Calu3 (cell line): ENCODE measurements around the gene NOP53. TPM values are rescaled to one million over a fixed set of nuclear protein-coding genes. Genes with fewer than 3 reads are reported as not detected.
A peak's percentile ranks its signal among the peaks of the same experiment; 100 is the strongest.
"Not testable (repeated sequence)": the region's sequence is repeated elsewhere in the genome, so short reads cannot be mapped to it uniquely, and the experiment has no call there.

ENCODE experiments used
- BruUV-seq: library from RNA; stranded (reverse); fragments of 400-500 nt; replicated peaks from 2 replicates; lab custom pipeline; 2021; lab: Mats Ljungman, UMichigan
- CTCF ChIA-PET: fragments of 300-600 bp; sonication (Branson Sonifier 250); formaldehyde crosslinking; loops from one replicate; lab custom pipeline; 2022; ENCODE audit warnings: antibody characterized with exemption; lab: Charles Lee
- DNase-seq: peaks from one replicate; pipeline ENCODE4 v3.0.0; 2022
- H3K27ac Mint-ChIP-seq: one replicate; pipeline ENCODE4 v1.8.0; 2022; ENCODE audit warnings: mixed read lengths; ENCODE audit not compliant: unreplicated experiment
- H3K27me3 Mint-ChIP-seq: one replicate; pipeline ENCODE4 v1.8.0; 2022; ENCODE audit warnings: mixed read lengths; ENCODE audit not compliant: unreplicated experiment
- H3K36me3 Mint-ChIP-seq: one replicate; pipeline ENCODE4 v1.8.0; 2022; ENCODE audit warnings: mild to moderate bottlenecking, moderate library complexity, mixed read lengths; ENCODE audit not compliant: insufficient read depth, unreplicated experiment
- H3K4me1 Mint-ChIP-seq: one replicate; pipeline ENCODE4 v1.8.0; 2022; ENCODE audit warnings: mild to moderate bottlenecking, low read depth, mixed read lengths; ENCODE audit not compliant: unreplicated experiment
- H3K4me3 Mint-ChIP-seq: one replicate; pipeline ENCODE4 v1.8.0; 2022; ENCODE audit warnings: mild to moderate bottlenecking, low read depth, moderate library complexity, mixed read lengths; ENCODE audit not compliant: unreplicated experiment
- H3K9me3 Mint-ChIP-seq: one replicate; pipeline ENCODE4 v1.8.0; 2022; ENCODE audit warnings: low read depth, mixed read lengths; ENCODE audit not compliant: unreplicated experiment
- intact Hi-C: fragments of 100-400 bp; cut with micrococcal nuclease; formaldehyde crosslinking; loops from one replicate; pipeline ENCODE4 v1.10.0; 2022; ENCODE audit not compliant: unreplicated experiment
- total RNA-seq: library from RNA; stranded (reverse); gene quantifications from 2 replicates; pipeline ENCODE4 v1.2.3, GENCODE V29; 2022
- TF ChIP-seq, protein P1 (sequence below): fragments of 200-600 bp; IDR thresholded peaks from one replicate; pipeline ENCODE4 v1.8.0; 2022; ENCODE audit warnings: antibody characterized with exemption; ENCODE audit not compliant: unreplicated experiment

The NOP53 gene
- total RNA-seq, 1 experiment from 2014 or later: 222 TPM

DNA sequence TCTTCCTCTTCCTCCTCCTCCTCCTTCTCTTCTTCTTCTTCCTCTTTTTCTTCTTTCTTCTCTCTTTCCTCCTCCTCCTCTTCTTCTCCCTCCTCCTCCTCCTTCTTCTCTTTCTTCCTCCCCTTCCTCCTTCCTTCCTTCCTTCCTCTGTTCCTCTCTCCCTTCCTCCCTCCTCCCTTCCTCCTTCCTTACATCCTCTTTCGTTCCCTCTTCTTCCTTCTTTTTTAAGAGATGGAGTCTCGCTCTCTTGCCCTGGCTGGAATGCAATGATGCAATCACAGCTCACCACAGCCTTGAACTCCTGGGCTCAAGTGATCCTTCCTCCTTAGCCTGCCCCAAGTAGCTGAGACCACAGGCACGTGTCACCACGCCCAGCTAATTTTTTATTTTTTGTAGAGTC lies 18.9 kb upstream of the NOP53 start:
- no peaks in the 10 kb centered on the region for H3K27me3 Mint-ChIP-seq
- CTCF ChIA-PET: interaction anchor here (0.6 kb wide), 1 partner anchor 17 kb away, joined by 3 read pairs; no protein-coding TSS in a partner anchor

DNA sequence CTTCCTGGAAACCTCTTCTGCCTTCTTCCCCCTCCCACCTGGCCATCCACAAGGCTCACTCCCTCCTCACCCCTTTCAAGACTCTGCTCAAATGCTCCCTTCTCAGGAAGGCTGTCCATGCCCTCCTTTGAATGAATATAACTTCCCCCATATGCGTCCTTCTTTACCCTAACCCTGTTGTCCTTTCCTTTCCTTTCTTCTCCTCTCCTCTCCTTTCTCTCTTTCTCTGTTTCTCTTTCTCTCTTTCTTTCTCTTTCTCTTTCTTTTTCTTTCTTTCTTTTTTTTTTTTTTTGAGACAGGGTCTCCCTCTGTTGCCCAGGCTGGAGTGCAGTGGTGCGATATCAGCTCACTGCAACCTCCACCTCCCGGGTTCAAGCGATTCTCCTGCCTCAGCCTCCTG lies 17.1 kb upstream of the NOP53 start:
- intact Hi-C loops: loop anchor here (2.0 kb wide), 1 partner anchor 17 kb away; the partner anchor contains the start of gene NOP53

More for the DNA sequence above, 18.9 kb upstream of the NOP53 start:
- no TSS peak for BruUV-seq
- TF ChIP-seq, protein P1, sequence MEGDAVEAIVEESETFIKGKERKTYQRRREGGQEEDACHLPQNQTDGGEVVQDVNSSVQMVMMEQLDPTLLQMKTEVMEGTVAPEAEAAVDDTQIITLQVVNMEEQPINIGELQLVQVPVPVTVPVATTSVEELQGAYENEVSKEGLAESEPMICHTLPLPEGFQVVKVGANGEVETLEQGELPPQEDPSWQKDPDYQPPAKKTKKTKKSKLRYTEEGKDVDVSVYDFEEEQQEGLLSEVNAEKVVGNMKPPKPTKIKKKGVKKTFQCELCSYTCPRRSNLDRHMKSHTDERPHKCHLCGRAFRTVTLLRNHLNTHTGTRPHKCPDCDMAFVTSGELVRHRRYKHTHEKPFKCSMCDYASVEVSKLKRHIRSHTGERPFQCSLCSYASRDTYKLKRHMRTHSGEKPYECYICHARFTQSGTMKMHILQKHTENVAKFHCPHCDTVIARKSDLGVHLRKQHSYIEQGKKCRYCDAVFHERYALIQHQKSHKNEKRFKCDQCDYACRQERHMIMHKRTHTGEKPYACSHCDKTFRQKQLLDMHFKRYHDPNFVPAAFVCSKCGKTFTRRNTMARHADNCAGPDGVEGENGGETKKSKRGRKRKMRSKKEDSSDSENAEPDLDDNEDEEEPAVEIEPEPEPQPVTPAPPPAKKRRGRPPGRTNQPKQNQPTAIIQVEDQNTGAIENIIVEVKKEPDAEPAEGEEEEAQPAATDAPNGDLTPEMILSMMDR: no peak
- Mint-ChIP-seq H3K36me3 (peaks cover 62% of the 10 kb centered on the region), H3K4me3 (no peak overlapping the region), H3K9me3 (no peaks in the 10 kb centered on the region), H3K27ac (no peak overlapping the region), H3K4me1 (peaks cover 45% of the 10 kb centered on the region)
- intact Hi-C loops: no loop called here
- DNase-seq: no peak

DNA sequence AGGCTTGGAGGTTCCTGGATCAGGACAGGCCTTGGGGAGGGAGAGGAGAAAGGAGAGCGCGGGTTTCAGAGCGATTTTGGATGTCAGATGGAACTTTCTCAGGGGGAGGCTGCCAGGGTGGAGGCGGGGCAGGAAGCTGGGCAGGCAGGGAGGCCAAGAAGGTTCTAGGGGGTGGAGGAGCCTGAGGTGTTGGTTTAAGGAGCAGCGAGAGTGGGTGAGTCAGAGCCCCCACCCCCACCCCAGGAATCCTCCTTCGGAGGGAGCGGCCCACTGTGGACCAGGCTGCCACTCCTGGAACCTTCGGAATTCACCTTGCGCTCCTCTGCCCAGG lies 15.9 kb upstream of the NOP53 start:
- CTCF ChIA-PET: interaction anchor here (1.4 to 1.9 kb wide), 3 partner anchors 14 to 16 kb away, joined by 3 to 16 read pairs (median 6); partner anchors contain the start of genes EHD2 and NOP53
- intact Hi-C loops: loop anchor here (2.0 kb wide), 1 partner anchor 15 kb away; the partner anchor contains the start of gene NOP53
- TF ChIP-seq, protein P1: no peak
- H3K4me3 Mint-ChIP-seq: peak overlapping the region; percentile 85
- peak overlapping the region; percentile 96 for H3K27ac Mint-ChIP-seq
- BruUV-seq: no TSS peak
- H3K27me3 Mint-ChIP-seq: no peaks in the 10 kb centered on the region
- no peaks in the 10 kb centered on the region for H3K9me3 Mint-ChIP-seq
- DNase-seq: peak; percentile 92
- H3K36me3 Mint-ChIP-seq: peaks cover 62% of the 10 kb centered on the region
- peaks cover 45% of the 10 kb centered on the region for H3K4me1 Mint-ChIP-seq

More for the DNA sequence above, 17.1 kb upstream of the NOP53 start:
- H3K9me3 Mint-ChIP-seq, CTCF ChIA-PET, DNase-seq, H3K27me3 Mint-ChIP-seq, BruUV-seq: not testable (repeated sequence)
- H3K36me3 Mint-ChIP-seq: peaks cover 62% of the 10 kb centered on the region
- H3K4me3 Mint-ChIP-seq: peak overlapping the region; percentile 85
- peak overlapping the region; percentile 96 for H3K27ac Mint-ChIP-seq
- H3K4me1 Mint-ChIP-seq: peaks cover 45% of the 10 kb centered on the region

DNA sequence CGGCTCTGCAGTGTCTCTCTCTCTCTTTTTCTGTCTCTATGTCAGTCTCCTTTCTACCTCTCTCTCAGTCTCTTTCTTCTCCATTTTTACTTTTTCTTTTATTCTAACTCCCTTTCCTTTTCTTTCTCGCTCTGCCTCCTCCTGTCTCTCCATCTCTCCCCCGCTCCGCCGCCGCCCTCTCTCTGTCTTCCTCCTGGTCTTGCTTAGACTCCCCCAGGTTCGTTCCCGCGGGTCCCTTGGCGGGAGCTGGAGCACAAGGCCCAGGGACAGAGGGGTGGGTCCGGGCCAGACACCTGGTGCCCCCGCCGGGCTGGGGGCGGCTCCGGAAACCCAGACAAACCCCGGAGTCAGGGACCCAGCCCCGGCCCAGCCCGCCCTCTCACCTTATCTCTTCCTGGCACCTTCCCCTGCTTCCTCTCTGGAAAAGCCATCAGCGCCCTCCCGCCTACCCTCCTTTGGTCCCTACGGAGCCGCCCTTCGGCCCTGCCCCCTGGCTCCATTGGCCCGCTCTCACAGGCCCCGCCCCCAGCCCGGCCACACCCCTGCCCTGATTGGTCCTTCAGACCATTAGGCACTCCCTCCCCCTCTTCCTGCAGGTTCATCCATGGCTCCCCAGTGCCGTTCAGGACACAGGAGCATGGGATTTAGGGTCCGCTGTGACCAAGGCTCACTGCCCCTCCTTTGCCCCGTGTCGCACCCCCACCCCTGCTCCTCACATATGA lies 15.4 kb upstream of the NOP53 start:
- intact Hi-C loops: loop anchor here (2.0 kb wide), 1 partner anchor 15 kb away; the partner anchor contains the start of gene NOP53
- peaks cover 60% of the 10 kb centered on the region for H3K36me3 Mint-ChIP-seq
- H3K27ac Mint-ChIP-seq: peak overlapping the region; percentile 96
- CTCF ChIA-PET: interaction anchor here (1.4 to 1.9 kb wide), 3 partner anchors 13 to 17 kb away, joined by 3 to 16 read pairs (median 6); partner anchors contain the start of genes EHD2 and NOP53
- TF ChIP-seq, protein P1: no peak
- DNase-seq: peak; percentile 96
- H3K9me3 Mint-ChIP-seq: no peaks in the 10 kb centered on the region
- no peaks in the 10 kb centered on the region for H3K27me3 Mint-ChIP-seq
- TSS peak; percentile 59 for BruUV-seq
- peak overlapping the region; percentile 85 for H3K4me3 Mint-ChIP-seq
- H3K4me1 Mint-ChIP-seq: peaks cover 45% of the 10 kb centered on the region
